Osteocyte (in vitro differentiated cells): ENCODE data around the gene MGST2. TPM values are rescaled to one million over a fixed set of nuclear protein-coding genes. Genes with fewer than 3 reads are reported as not detected.

ENCODE experiments used
- DNase-seq: peaks from one replicate; pipeline ENCODE4 v3.0.0; 2021; ENCODE audit warnings: mixed read lengths; ENCODE audit not compliant: unreplicated experiment; ENCODE audit errors: extremely low spot score
- H3K27ac Mint-ChIP-seq: one replicate; pipeline ENCODE4 v1.8.0; 2021; ENCODE audit warnings: mild to moderate bottlenecking, mixed read lengths; ENCODE audit not compliant: unreplicated experiment
- H3K27me3 Mint-ChIP-seq: one replicate; pipeline ENCODE4 v1.8.0; 2021; ENCODE audit warnings: mixed read lengths; ENCODE audit not compliant: unreplicated experiment
- H3K36me3 Mint-ChIP-seq: one replicate; pipeline ENCODE4 v1.8.0; 2021; ENCODE audit warnings: mixed read lengths; ENCODE audit not compliant: unreplicated experiment
- H3K4me1 Mint-ChIP-seq: one replicate; pipeline ENCODE4 v1.8.0; 2021; ENCODE audit warnings: mixed read lengths; ENCODE audit not compliant: unreplicated experiment
- H3K4me3 Mint-ChIP-seq: one replicate; pipeline ENCODE4 v1.8.0; 2021; ENCODE audit warnings: mild to moderate bottlenecking, moderate library complexity, mixed read lengths; ENCODE audit not compliant: unreplicated experiment
- H3K9me3 Mint-ChIP-seq: one replicate; pipeline ENCODE4 v1.8.0; 2021; ENCODE audit warnings: mixed read lengths; ENCODE audit not compliant: unreplicated experiment
- CTCF ChIP-seq: fragments of 200-600 bp; sonication (generic); IDR thresholded peaks from 2 replicates; pipeline ENCODE4 v1.5.0; 2021; ENCODE audit warnings: antibody characterized with exemption, mild to moderate bottlenecking, moderate library complexity
- total RNA-seq: library from RNA; stranded (reverse); gene quantifications from 2 replicates; pipeline ENCODE4 v1.2.1, GENCODE V29; 2021

The MGST2 gene
- total RNA-seq, 1 donor from 2014 or later, result 29.9 TPM

GRCh38 chr4:139732991-139733570 lies 67.5 kb downstream of the MGST2 start:
- H3K4me3 Mint-ChIP-seq, result no peak overlapping the region
- H3K9me3 Mint-ChIP-seq, result no peaks in the 10 kb centered on the region
- no peak overlapping the region for H3K27ac Mint-ChIP-seq
- no peak for DNase-seq
- no peak for TF ChIP-seq CTCF
- no peaks in the 10 kb centered on the region for H3K27me3 Mint-ChIP-seq
- peaks cover 16% of the 10 kb centered on the region for H3K4me1 Mint-ChIP-seq
- H3K36me3 Mint-ChIP-seq, result peaks cover 3% of the 10 kb centered on the region

- no peaks in the 10 kb centered on the region for H3K9me3 Mint-ChIP-seq
- TF ChIP-seq CTCF, result no peak
- H3K36me3 Mint-ChIP-seq, result no peaks in the 10 kb centered on the region
- H3K27me3 Mint-ChIP-seq, result no peaks in the 10 kb centered on the region
- peaks cover 16% of the 10 kb centered on the region for H3K4me1 Mint-ChIP-seq
- H3K4me3 Mint-ChIP-seq, result peak overlapping the region; percentile 76
- no peak for DNase-seq
- peak overlapping the region; percentile 75 for H3K27ac Mint-ChIP-seq
These were observed 68.7 kb downstream of the MGST2 start for GRCh38 chr4:139734201-139734874.

- Mint-ChIP-seq H3K4me1 (peaks cover 16% of the 10 kb centered on the region), H3K27me3 (no peaks in the 10 kb centered on the region), H3K27ac (peak overlapping the region; percentile 77), H3K4me3 (peak overlapping the region; percentile 76), H3K9me3 (no peaks in the 10 kb centered on the region), H3K36me3 (no peaks in the 10 kb centered on the region)
- peak; percentile 95 for DNase-seq
- peak; percentile 95 for TF ChIP-seq CTCF
These were observed 69.3 kb downstream of the MGST2 start for GRCh38 chr4:139734875-139735380.

GRCh38 chr4:139735381-139736273 lies 70.0 kb downstream of the MGST2 start:
- peak overlapping the region; percentile 76 for H3K4me3 Mint-ChIP-seq
- no peaks in the 10 kb centered on the region for H3K36me3 Mint-ChIP-seq
- no peaks in the 10 kb centered on the region for H3K9me3 Mint-ChIP-seq
- no peak for TF ChIP-seq CTCF
- peak overlapping the region; percentile 77 for H3K27ac Mint-ChIP-seq
- no peak for DNase-seq
- H3K4me1 Mint-ChIP-seq, result peaks cover 16% of the 10 kb centered on the region
- no peaks in the 10 kb centered on the region for H3K27me3 Mint-ChIP-seq

- DNase-seq, result no peak
- Mint-ChIP-seq H3K9me3 (no peaks in the 10 kb centered on the region), H3K4me1 (peaks cover 16% of the 10 kb centered on the region), H3K4me3 (peak overlapping the region; percentile 40), H3K27me3 (no peaks in the 10 kb centered on the region), H3K27ac (peak overlapping the region; percentile 27), H3K36me3 (no peaks in the 10 kb centered on the region)
- TF ChIP-seq CTCF, result no peak
These were observed 70.6 kb downstream of the MGST2 start for GRCh38 chr4:139736274-139736660.
